PC-3 (cell line): Measurements from ENCODE around the gene ZDHHC1.

Experiments used
- EZH2 ChIP-seq: fragments of 300-600 bp; sonication (generic); IDR thresholded peaks from one replicate; pipeline ENCODE4 v1.6.1; 2017; ENCODE audit warnings: antibody characterized with exemption, mild to moderate bottlenecking, low read length; ENCODE audit not compliant: unreplicated experiment
- EZH2phosphoT487 ChIP-seq: fragments of 300-600 bp; sonication (generic); IDR thresholded peaks from 2 replicates; pipeline ENCODE4 v1.6.1; 2018; ENCODE audit warnings: mild to moderate bottlenecking, antibody characterized with exemption, low read length, borderline replicate concordance
- TF ChIP-seq, protein P1 (sequence below): fragments of 300-600 bp; sonication (generic); conservative IDR thresholded peaks from 2 replicates; pipeline ENCODE4 v1.5.1; 2017; ENCODE audit warnings: antibody characterized with exemption, low read depth, mild to moderate bottlenecking, low read length

GRCh38 chr16:67411339-67411738, 4.9 kb downstream of the ZDHHC1 start:
- TF ChIP-seq, protein P1, sequence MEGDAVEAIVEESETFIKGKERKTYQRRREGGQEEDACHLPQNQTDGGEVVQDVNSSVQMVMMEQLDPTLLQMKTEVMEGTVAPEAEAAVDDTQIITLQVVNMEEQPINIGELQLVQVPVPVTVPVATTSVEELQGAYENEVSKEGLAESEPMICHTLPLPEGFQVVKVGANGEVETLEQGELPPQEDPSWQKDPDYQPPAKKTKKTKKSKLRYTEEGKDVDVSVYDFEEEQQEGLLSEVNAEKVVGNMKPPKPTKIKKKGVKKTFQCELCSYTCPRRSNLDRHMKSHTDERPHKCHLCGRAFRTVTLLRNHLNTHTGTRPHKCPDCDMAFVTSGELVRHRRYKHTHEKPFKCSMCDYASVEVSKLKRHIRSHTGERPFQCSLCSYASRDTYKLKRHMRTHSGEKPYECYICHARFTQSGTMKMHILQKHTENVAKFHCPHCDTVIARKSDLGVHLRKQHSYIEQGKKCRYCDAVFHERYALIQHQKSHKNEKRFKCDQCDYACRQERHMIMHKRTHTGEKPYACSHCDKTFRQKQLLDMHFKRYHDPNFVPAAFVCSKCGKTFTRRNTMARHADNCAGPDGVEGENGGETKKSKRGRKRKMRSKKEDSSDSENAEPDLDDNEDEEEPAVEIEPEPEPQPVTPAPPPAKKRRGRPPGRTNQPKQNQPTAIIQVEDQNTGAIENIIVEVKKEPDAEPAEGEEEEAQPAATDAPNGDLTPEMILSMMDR, result no peak
- TF ChIP-seq EZH2, result no peak
- TF ChIP-seq EZH2phosphoT487, result no peak
